AG04450 (cell line): ENCODE results near the gene MACF1. TPM values are rescaled to one million over a fixed set of nuclear protein-coding genes. Genes with fewer than 3 reads are reported as not detected.

ENCODE experiments used
- CTCF ChIA-PET: fragments of 300-600, 350-600 bp; formaldehyde crosslinking; extraction: SDS; loops from one replicate; lab custom pipeline; 2022; ENCODE audit warnings: antibody characterized with exemption, inconsistent platforms; lab: Charles Lee
- POLR2A ChIA-PET: fragments of 350-600 bp; formaldehyde crosslinking; extraction: SDS; loops from one replicate; lab custom pipeline; 2021; ENCODE audit warnings: antibody characterized with exemption, inconsistent platforms; lab: Yijun Ruan, JAX
- DNase-seq: peaks from one replicate; pipeline ENCODE4 v3.0.0-alpha.2; 2011; ENCODE audit warnings: low read depth, low spot score
- H3K27ac ChIP-seq: one replicate; pipeline ENCODE4 v1.5.1; 2012; ENCODE audit warnings: low read depth, low read length, control low read depth
- H3K27me3 ChIP-seq: one replicate; pipeline ENCODE4 v1.6.0; 2012; ENCODE audit warnings: low read length; ENCODE audit not compliant: control insufficient read depth, insufficient read depth
- H3K4me3 ChIP-seq: 2 replicates; pipeline ENCODE4 v1.5.1; 2011; ENCODE audit warnings: mild to moderate bottlenecking, low read depth, low read length, control low read depth
- H3K9me3 ChIP-seq: 2 replicates; pipeline ENCODE4 v1.5.1; 2012; ENCODE audit warnings: low read length; ENCODE audit not compliant: control insufficient read depth, insufficient read depth
- polyA plus RNA-seq: library from polyadenylated mRNA; depleted of rRNA; stranded (reverse); fragments of >200 nt; gene quantifications from 2 replicates; pipeline ENCODE4 v1.2.3, GENCODE V29; 2011
- TF ChIP-seq, protein P1 (sequence below): IDR thresholded peaks from 2 replicates; pipeline ENCODE4 v1.5.1; 2011; ENCODE audit warnings: low read depth, low read length, control low read depth, inconsistent platforms

MACF1 gene
- polyA plus RNA-seq, 1 experiment, result 118 TPM

DNA sequence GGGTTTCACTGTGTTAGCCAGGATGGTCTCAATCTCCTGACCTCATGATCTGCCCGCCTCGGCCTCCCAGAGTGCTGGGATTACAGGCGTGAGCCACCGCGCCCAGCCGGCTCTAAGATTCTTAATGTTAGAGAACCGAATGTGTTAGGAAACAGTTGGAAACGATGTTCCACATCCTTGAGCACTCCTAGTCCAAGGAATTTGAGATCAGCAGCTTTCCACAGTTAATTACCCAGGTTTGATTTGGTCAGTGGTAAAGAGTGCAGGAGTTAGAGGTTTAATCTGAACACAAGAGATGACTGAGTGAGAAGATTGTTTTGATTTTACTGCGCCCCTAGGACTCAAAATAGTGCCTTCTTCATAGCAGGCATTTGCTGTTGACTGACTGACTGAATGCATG lies 211.1 kb downstream of the MACF1 start:
- CTCF ChIA-PET, result interaction anchor here (1.0 to 2.2 kb wide), 3 partner anchors 28 to 317 kb away, joined by 3 to 4 read pairs (median 3); no protein-coding TSS in a partner anchor
- Histone ChIP-seq H3K9me3 (no peaks in the 10 kb centered on the region), H3K4me3 (no peak overlapping the region), H3K27me3 (no peaks in the 10 kb centered on the region), H3K27ac (no peak overlapping the region)
- no peak for DNase-seq
- TF ChIP-seq, protein P1, sequence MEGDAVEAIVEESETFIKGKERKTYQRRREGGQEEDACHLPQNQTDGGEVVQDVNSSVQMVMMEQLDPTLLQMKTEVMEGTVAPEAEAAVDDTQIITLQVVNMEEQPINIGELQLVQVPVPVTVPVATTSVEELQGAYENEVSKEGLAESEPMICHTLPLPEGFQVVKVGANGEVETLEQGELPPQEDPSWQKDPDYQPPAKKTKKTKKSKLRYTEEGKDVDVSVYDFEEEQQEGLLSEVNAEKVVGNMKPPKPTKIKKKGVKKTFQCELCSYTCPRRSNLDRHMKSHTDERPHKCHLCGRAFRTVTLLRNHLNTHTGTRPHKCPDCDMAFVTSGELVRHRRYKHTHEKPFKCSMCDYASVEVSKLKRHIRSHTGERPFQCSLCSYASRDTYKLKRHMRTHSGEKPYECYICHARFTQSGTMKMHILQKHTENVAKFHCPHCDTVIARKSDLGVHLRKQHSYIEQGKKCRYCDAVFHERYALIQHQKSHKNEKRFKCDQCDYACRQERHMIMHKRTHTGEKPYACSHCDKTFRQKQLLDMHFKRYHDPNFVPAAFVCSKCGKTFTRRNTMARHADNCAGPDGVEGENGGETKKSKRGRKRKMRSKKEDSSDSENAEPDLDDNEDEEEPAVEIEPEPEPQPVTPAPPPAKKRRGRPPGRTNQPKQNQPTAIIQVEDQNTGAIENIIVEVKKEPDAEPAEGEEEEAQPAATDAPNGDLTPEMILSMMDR, result no peak
- POLR2A ChIA-PET, result no interaction called here

DNA sequence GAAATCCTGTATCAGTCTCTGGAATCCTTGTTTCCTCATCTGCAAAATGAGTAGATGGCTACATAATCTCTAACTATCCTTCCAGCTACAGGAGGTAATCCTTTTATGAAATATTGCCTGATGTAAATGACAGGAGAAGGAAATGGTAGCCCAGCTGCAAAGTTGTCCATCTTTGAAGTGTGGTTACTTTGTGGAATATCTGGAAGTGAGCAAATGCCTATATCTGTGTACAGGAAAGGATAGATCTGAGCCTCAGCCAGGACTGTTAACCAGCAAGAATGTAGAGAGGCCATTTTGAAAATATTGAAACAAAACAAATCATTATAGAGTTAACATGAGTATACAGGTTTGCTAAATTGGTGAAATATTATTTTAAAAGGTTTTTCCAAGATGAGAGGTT lies 212.1 kb downstream of the MACF1 start:
- CTCF ChIA-PET, result interaction anchor here (0.7 to 2.2 kb wide), 2 partner anchors 29 to 58 kb away, joined by 3 to 4 read pairs; no protein-coding TSS in a partner anchor
- H3K9me3 ChIP-seq, result no peaks in the 10 kb centered on the region
- no peak overlapping the region for H3K27ac ChIP-seq
- H3K27me3 ChIP-seq, result no peaks in the 10 kb centered on the region
- H3K4me3 ChIP-seq, result no peak overlapping the region
- POLR2A ChIA-PET, result no interaction called here
- no peak for DNase-seq
- TF ChIP-seq, protein P1, result no peak

DNA sequence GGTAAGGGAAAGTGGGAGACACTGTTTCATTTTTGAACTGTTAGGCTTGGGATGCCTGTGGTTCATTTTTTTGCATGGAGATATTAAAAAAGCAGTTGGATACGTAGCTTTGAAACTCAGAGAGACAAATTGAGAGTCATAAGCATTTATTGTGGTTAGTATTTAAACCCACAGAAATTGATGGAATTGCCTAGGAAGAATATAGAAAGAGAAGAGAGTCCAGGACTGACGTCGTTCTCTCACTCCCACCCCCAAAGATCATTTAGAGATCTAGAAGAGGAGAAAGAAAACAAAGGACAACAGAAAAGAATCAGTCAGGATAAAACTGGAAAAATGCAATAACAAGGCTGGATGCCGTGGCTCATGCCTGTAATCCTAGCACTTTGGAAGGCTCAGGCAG lies 213.7 kb downstream of the MACF1 start:
- POLR2A ChIA-PET, result no interaction called here
- Histone ChIP-seq H3K4me3 (no peak overlapping the region), H3K27ac (no peak overlapping the region), H3K9me3 (no peaks in the 10 kb centered on the region), H3K27me3 (no peaks in the 10 kb centered on the region)
- CTCF ChIA-PET, result interaction anchor here (1.1 to 1.7 kb wide), 2 partner anchors 7 to 10 kb away, joined by 3 to 6 read pairs; no protein-coding TSS in a partner anchor
- DNase-seq, result no peak
- TF ChIP-seq, protein P1, result no peak

DNA sequence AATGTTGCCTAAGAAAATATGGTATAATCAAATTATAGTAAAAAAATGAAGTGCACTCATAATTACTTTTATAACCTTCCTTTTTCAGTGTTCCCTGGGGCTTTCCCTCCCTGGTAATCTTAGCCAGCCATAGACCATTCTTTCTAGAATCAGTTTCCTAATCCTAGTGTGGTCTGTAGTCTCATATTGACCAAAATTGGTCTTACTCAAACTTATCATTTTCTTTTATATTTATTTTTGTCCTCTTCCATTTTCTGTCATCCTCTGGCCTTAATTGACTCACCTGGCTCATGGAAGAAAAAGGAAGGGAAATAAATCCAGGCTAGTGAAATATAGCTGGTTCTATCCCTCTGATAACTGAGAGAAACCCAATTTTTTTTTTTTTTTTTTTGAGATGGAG lies 216.0 kb downstream of the MACF1 start:
- CTCF ChIA-PET, result interaction anchor here (0.6 to 1.4 kb wide), 2 partner anchors 9 to 186 kb away, joined by 5 to 6 read pairs; no protein-coding TSS in a partner anchor
- Histone ChIP-seq H3K27me3 (no peaks in the 10 kb centered on the region), H3K27ac (no peak overlapping the region), H3K9me3 (no peaks in the 10 kb centered on the region), H3K4me3 (no peak overlapping the region)
- DNase-seq, result no peak
- TF ChIP-seq, protein P1, result no peak
- POLR2A ChIA-PET, result no interaction called here

DNA sequence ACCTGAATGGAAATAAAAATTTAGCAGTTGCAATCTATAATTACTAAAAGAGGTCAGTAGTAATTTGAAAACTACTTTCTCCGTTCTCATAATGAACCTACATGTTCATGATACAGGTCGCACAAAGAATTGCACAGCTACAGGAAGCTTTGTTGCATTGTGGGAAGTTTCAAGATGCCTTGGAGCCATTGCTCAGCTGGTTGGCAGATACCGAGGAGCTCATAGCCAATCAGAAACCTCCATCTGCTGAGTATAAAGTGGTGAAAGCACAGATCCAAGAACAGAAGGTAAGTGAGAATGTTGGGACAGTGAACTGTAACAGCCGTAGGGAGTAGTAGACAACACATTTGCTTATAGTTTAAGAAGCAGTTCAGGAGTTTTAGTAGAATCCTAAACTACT lies 218.1 kb downstream of the MACF1 start:
- H3K27ac ChIP-seq, result no peak overlapping the region
- TF ChIP-seq, protein P1, result no peak
- no peak overlapping the region for H3K4me3 ChIP-seq
- ChIA-PET CTCF (interaction anchor here (1.1 kb wide), 1 partner anchor 12 kb away, joined by 4 read pairs; no protein-coding TSS in a partner anchor), POLR2A (no interaction called here)
- DNase-seq, result no peak
- no peaks in the 10 kb centered on the region for H3K9me3 ChIP-seq
- H3K27me3 ChIP-seq, result no peaks in the 10 kb centered on the region
